NCI-H128 (cell line): ENCODE data around the gene GRIN2C.
"Not testable (repeated sequence)": the region's sequence is repeated elsewhere in the genome, so short reads cannot be mapped to it uniquely, and the experiment has no call there.

Source experiments
- DNase-seq: peaks from one replicate; lab custom pipeline; 2025; ENCODE audit not compliant: unreplicated experiment; lab: John Stamatoyannopoulos, UW

The GRIN2C gene

GRCh38 chr17:74881073-74881472, 21.4 kb upstream of the GRIN2C start:
- no peak for DNase-seq

- DNase-seq, result no peak
Observed at GRCh38 chr17:74879308-74879707, 19.6 kb upstream of the GRIN2C start.

GRCh38 chr17:74878658-74879057, 19.0 kb upstream of the GRIN2C start:
- no peak for DNase-seq

- DNase-seq, result no peak
Observed at GRCh38 chr17:74877592-74878548, 18.2 kb upstream of the GRIN2C start.

GRCh38 chr17:74875977-74876593, 16.4 kb upstream of the GRIN2C start:
- no peak for DNase-seq

- no peak for DNase-seq
Observed at GRCh38 chr17:74875155-74875976, 15.7 kb upstream of the GRIN2C start.

GRCh38 chr17:74874615-74875037, 14.9 kb upstream of the GRIN2C start:
- DNase-seq, result no peak

- no peak for DNase-seq
Observed at GRCh38 chr17:74873874-74874614, 14.4 kb upstream of the GRIN2C start.

- peak; percentile 97 for DNase-seq
Observed at GRCh38 chr17:74873037-74873873, 13.6 kb upstream of the GRIN2C start.

GRCh38 chr17:74872313-74873036, 12.8 kb upstream of the GRIN2C start, which contains the start of gene FDXR:
FDXR (minus strand) TSS chr17:74872994; CDS start chr17:74872944, 50 bp downstream.
- no peak for DNase-seq

- DNase-seq, result no peak
Observed at GRCh38 chr17:74871356-74872076, 11.8 kb upstream of the GRIN2C start.

GRCh38 chr17:74870512-74870911, 10.8 kb upstream of the GRIN2C start:
- DNase-seq, result no peak

GRCh38 chr17:74870028-74870427, 10.3 kb upstream of the GRIN2C start:
- DNase-seq, result not testable (repeated sequence)

- no peak for DNase-seq
Observed at GRCh38 chr17:74868908-74869255, 9.2 kb upstream of the GRIN2C start.

- DNase-seq, result no peak
Observed at GRCh38 chr17:74868251-74868907, 8.7 kb upstream of the GRIN2C start.

- DNase-seq, result no peak
Observed at GRCh38 chr17:74866198-74866835, 6.6 kb upstream of the GRIN2C start.

GRCh38 chr17:74865504-74866197, 6.0 kb upstream of the GRIN2C start:
- no peak for DNase-seq
